Neutrophil (primary cell): Measurements from ENCODE around the gene KMT2C.
"Not testable (repeated sequence)": the region's sequence is repeated elsewhere in the genome, so short reads cannot be mapped to it uniquely, and the experiment has no call there.

ENCODE experiments used
- H3K27ac ChIP-seq: fragments of 200-600 bp; sonication (generic); 2 replicates; pipeline ENCODE4 v1.5.1; 2016; ENCODE audit warnings: mild to moderate bottlenecking, moderate library complexity
- H3K27me3 ChIP-seq: fragments of 200-600 bp; sonication (generic); 2 replicates; pipeline ENCODE4 v1.6.0; 2016; ENCODE audit warnings: mild to moderate bottlenecking
- H3K36me3 ChIP-seq: fragments of 200-600 bp; sonication (generic); 2 replicates; pipeline ENCODE4 v1.5.1; 2017
- H3K4me1 ChIP-seq, 2 experiments: fragments of 200-600 bp in 1 of 2; sonication (generic) in 1 of 2; 1 replicate in 1 of 2; 2 replicates in 1 of 2; pipeline versions ENCODE4 v1.5.1 to v1.6.1; 2013 to 2016; ENCODE audit warnings: low read depth in 1 of 2, low read length in 1 of 2, mild to moderate bottlenecking in 1 of 2, moderate library complexity in 1 of 2; ENCODE audit not compliant: control insufficient read depth in 1 of 2, insufficient read depth in 1 of 2
- H3K4me3 ChIP-seq, 2 experiments: fragments of 200-600 bp in 1 of 2; sonication (generic) in 1 of 2; 1 replicate in 1 of 2; 2 replicates in 1 of 2; pipeline ENCODE4 v1.5.1; 2013 to 2016; ENCODE audit warnings: low read depth in 1 of 2, low read length in 1 of 2, mild to moderate bottlenecking in 1 of 2, moderate library complexity in 1 of 2
- H3K9me3 ChIP-seq: fragments of 200-600 bp; sonication (generic); 2 replicates; pipeline ENCODE4 v1.5.1; 2016
- TF ChIP-seq, protein P1 (sequence below): fragments of 200-600 bp; sonication (generic); IDR thresholded peaks from 2 replicates; pipeline ENCODE4 v1.5.1; 2016; ENCODE audit warnings: antibody characterized with exemption

The KMT2C gene

DNA sequence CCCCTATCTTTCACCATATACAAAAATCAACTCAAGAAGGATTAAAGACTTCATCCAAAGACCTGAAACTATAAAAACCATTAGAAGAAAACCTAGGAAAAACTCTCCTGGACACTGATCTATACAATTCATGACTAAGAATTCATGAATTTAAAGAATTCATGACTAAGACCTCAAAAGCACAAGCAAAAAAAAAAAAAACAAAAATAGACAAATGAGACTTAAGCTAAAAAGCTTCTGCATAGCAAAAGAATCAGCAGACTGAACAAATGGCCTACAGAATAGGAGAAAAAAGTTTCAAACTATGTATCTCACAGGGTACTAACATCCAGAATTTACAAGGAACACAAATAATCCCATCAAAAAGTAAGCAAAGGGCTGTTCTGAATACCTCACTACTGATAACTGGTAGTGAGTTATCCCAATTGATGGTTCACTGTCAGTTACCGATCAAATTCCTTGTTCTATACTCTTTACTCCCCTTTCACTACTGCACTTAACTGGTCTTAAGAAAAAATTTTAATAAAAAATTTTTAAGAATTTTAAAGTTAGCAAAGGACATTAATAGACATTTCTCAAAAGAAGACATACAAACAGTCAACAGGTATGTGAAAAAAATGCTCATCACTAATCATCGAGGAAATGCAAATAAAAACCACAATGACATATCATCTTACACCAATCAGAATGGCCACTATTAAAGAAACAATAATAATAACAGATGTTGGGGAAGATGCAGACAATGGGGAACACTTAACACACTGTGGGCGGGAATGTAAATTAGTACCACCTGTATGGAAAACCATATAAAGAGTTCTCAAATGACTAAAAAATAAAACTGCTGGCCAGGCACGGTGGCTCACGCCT is 33.2 kb downstream of the KMT2C start:
- TF ChIP-seq, protein P1, sequence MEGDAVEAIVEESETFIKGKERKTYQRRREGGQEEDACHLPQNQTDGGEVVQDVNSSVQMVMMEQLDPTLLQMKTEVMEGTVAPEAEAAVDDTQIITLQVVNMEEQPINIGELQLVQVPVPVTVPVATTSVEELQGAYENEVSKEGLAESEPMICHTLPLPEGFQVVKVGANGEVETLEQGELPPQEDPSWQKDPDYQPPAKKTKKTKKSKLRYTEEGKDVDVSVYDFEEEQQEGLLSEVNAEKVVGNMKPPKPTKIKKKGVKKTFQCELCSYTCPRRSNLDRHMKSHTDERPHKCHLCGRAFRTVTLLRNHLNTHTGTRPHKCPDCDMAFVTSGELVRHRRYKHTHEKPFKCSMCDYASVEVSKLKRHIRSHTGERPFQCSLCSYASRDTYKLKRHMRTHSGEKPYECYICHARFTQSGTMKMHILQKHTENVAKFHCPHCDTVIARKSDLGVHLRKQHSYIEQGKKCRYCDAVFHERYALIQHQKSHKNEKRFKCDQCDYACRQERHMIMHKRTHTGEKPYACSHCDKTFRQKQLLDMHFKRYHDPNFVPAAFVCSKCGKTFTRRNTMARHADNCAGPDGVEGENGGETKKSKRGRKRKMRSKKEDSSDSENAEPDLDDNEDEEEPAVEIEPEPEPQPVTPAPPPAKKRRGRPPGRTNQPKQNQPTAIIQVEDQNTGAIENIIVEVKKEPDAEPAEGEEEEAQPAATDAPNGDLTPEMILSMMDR, result no peak
- no peaks in the 10 kb centered on the region for H3K9me3 ChIP-seq
- no peaks in the 10 kb centered on the region for H3K27me3 ChIP-seq
- H3K27ac ChIP-seq, result no peak overlapping the region
- H3K4me1 ChIP-seq, result no peaks in the 10 kb centered on the region
- no peaks in the 10 kb centered on the region for H3K36me3 ChIP-seq
- H3K4me3 ChIP-seq, result no peak overlapping the region

DNA sequence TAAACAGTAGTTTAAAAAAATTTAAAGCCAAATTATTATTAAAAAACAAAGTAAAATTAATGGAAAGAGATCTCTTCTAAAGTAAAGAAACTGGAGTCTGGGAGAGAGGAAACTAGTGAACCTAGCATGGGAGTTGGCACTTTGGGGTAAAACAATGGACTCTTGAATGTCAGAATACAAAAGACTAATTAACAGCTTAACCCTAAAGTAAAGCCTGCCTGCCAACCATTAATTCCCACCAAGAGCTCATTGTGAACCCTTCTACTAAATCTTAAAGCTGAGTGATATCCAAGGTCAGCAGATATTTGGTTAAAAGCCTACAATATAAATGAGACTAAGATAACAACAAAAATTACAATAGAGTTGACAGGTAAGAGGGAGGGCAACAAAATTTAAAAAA is 36.5 kb downstream of the KMT2C start:
- TF ChIP-seq, protein P1, result no peak
- Histone ChIP-seq H3K9me3 (no peaks in the 10 kb centered on the region), H3K27ac (no peak overlapping the region), H3K4me3 (no peak overlapping the region), H3K4me1 (peaks cover 3 to 7% of the 10 kb centered on the region in 2 experiments), H3K27me3 (no peaks in the 10 kb centered on the region), H3K36me3 (no peaks in the 10 kb centered on the region)

DNA sequence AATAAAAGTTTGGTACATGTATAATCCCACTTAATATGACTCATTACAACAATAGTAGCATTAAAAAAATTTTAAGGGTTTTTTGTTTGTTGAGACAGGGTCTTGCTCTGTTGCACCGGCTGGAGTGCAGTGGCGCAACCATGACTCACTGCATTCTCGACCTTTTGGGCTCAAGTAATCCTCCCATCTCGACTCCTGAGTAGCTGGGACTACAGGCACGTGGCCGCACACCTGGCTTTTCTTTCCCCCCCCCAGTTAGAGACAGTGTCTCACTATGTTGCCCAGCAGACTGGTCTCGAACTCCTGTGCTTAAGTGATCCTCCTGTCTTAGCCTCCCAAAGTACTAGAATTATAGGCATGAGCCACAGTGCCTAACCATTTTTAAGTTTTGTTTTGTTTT is 40.7 kb downstream of the KMT2C start:
- H3K4me3 ChIP-seq, result no peak overlapping the region
- H3K9me3 ChIP-seq, result no peaks in the 10 kb centered on the region
- no peaks in the 10 kb centered on the region for H3K36me3 ChIP-seq
- H3K4me1 ChIP-seq, result peaks cover 3 to 26% of the 10 kb centered on the region in 2 experiments
- H3K27me3 ChIP-seq, result no peaks in the 10 kb centered on the region
- H3K27ac ChIP-seq, result no peak overlapping the region
- TF ChIP-seq, protein P1, result no peak

DNA sequence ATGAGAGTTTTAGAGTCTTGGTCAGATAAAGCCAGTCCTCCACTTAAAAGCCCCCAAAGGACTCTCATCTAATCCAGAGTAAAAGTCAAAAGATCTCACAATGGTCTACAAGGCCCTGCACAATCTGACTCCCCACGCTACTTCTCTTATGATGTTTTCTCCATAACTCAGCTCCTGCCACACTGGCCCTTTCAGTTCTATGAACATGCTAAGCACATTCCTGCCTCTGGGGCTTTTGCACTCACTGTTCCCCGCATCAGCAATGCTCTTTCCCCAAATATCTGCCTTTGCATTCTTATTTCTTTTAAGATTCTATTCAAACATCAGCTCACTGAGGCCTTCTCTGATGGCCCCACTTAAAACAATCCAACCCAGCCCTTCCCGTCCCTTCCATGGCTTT is 41.6 kb downstream of the KMT2C start:
- not testable (repeated sequence) for H3K4me3 ChIP-seq, H3K36me3 ChIP-seq, H3K9me3 ChIP-seq, H3K27me3 ChIP-seq
- Histone ChIP-seq H3K27ac (peak overlapping the region; percentile 21), H3K4me1 (peaks cover 3 to 26% of the 10 kb centered on the region in 2 experiments)

DNA sequence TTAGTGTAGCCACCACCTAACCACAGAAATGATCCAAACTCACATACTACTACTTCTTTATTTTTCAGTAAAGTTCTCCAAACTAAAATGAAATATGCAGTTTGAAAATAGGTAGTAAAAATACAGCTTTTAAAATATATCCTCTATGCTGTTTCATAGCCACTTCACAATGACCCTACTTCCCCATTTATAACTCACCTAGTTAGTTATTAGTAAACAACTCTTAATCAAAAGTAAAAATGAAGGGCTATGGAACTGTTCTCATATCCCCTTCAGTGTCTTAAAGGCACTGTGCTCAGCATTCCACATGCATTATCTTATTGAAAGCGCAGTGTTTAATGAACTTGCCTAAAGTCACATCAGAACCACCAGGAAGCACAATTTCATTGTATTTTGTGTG is 43.5 kb downstream of the KMT2C start:
- H3K9me3 ChIP-seq, result no peaks in the 10 kb centered on the region
- TF ChIP-seq, protein P1, result no peak
- H3K27ac ChIP-seq, result peak overlapping the region; percentile 74
- H3K4me3 ChIP-seq, result no peak overlapping the region
- H3K27me3 ChIP-seq, result no peaks in the 10 kb centered on the region
- H3K36me3 ChIP-seq, result no peaks in the 10 kb centered on the region
- peaks cover 3 to 26% of the 10 kb centered on the region in 2 experiments for H3K4me1 ChIP-seq

DNA sequence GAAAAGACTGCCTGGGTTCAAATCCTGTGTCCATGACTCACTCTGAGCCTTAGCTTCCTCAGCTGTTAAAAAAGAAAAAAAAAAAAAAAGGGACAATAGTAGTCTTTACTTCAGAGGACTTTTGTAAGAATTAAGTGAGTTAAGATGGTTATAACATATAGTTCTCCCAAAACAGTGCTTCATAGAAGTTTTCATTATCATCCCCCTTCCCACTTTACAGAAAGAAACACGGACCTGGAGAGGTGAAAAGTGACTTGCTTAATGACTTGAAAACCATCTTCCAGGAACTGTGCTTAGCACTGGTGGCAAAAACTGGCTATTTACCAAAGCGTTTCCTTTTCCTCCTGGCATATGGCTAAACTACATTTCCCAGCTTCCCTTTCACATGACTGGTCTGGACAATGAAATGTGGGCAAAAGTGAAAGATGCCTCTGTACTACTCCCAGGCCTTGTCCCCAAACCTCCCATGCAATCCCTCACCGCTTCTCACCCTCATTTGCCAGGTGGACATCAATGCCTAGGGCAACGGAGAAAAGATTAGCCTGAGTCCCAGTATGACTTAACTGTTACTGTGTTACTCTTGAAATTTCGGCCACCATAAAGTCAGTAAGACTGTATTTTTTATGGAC is 49.6 kb downstream of the KMT2C start:
- H3K36me3 ChIP-seq, H3K27me3 ChIP-seq, H3K4me1 ChIP-seq, H3K4me3 ChIP-seq, H3K9me3 ChIP-seq: not testable (repeated sequence)
- H3K27ac ChIP-seq, result peak overlapping the region; percentile 24

DNA sequence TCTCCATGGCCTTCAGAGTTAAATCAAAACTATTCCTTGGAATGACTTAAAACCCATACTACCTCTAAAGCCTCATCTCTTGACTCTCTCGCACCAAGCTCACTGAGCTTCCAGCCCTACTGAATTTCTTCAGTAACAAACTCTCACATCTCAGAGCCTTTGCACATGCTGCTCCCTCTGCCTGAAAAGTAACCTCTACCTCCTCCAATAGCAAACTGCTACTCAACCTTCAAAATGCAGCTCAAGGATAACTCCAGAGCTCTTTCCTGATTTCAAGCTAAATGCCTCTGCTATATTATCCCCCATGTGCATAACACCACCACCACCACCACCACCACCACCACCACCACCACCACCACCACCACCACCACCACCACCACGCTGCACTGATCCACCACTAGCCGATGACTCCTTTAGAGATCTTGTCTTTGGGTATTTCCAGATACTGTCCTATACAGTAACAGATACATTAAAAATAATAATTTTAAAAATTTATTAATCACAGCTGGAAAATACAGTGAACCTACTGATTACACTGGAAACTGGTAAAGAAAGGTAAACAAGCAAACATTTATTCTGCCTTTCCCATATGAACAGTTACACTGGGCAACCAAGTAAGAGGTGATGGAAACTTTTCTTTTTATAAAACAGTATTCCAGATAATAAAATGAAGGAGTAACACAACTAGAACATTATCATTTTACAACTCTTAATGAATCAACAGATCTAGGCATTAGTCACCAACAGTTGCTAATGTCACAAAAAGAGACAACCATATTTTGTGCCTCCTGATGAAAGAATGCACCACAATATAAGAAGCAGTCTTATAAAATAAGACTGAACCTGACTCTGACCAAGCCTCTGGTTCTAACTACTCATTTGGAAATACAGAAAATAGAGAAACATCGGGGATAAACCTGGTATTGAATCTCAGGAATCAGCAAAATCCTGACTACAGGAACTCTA is 51.3 kb downstream of the KMT2C start:
- not testable (repeated sequence) for H3K27me3 ChIP-seq, H3K27ac ChIP-seq, H3K4me3 ChIP-seq, H3K36me3 ChIP-seq, H3K4me1 ChIP-seq, H3K9me3 ChIP-seq
